H1 (cell line): ENCODE measurements around the gene FMNL2. TPM values are rescaled to one million over a fixed set of nuclear protein-coding genes. Genes with fewer than 3 reads are reported as not detected.

Experiments
- polyA plus RNA-seq, 7 experiments: library from polyadenylated mRNA; depleted of rRNA in 3 of 7; stranded (reverse) in 5 of 7; unstranded in 2 of 7; fragments of >200 nt in 5 of 7; fragments of 200-250 nt in 2 of 7; gene quantifications; 1 replicate in 5 of 7; 2 replicates in 1 of 7; 4 replicates in 1 of 7; pipeline versions ENCODE4 v1.2.1 to v1.2.3, GENCODE V29; 2011 to 2013; ENCODE audit warnings: missing spikeins in 2 of 7, mixed read lengths in 2 of 7
- total RNA-seq: library from RNA; stranded (reverse); fragmentation: NEBNext Ultra II Directional; extraction: Animal tissue kit (Norgen Biotek cat#: 25700); gene quantifications from 2 replicates; pipeline ENCODE4 v1.2.1, GENCODE V29; 2021
- TF ChIP-seq, protein P1 (sequence below): fragments of 300-600 bp; sonication (generic); IDR thresholded peaks from 2 replicates; pipeline ENCODE4 v1.7.1; 2012; ENCODE audit warnings: low read length, moderate library complexity, mild to moderate bottlenecking, inconsistent platforms; ENCODE audit not compliant: insufficient replicate concordance

The FMNL2 gene
- total and polyA plus RNA-seq, 2 of the 8 experiments (the other 6 are each of a cell fraction or from before 2014, with no cell fraction given): 15.5 to 45.1 TPM

GRCh38 chr2:152376968-152377367 lies 42.0 kb downstream of the FMNL2 start (continued):
- TF ChIP-seq, protein P1, sequence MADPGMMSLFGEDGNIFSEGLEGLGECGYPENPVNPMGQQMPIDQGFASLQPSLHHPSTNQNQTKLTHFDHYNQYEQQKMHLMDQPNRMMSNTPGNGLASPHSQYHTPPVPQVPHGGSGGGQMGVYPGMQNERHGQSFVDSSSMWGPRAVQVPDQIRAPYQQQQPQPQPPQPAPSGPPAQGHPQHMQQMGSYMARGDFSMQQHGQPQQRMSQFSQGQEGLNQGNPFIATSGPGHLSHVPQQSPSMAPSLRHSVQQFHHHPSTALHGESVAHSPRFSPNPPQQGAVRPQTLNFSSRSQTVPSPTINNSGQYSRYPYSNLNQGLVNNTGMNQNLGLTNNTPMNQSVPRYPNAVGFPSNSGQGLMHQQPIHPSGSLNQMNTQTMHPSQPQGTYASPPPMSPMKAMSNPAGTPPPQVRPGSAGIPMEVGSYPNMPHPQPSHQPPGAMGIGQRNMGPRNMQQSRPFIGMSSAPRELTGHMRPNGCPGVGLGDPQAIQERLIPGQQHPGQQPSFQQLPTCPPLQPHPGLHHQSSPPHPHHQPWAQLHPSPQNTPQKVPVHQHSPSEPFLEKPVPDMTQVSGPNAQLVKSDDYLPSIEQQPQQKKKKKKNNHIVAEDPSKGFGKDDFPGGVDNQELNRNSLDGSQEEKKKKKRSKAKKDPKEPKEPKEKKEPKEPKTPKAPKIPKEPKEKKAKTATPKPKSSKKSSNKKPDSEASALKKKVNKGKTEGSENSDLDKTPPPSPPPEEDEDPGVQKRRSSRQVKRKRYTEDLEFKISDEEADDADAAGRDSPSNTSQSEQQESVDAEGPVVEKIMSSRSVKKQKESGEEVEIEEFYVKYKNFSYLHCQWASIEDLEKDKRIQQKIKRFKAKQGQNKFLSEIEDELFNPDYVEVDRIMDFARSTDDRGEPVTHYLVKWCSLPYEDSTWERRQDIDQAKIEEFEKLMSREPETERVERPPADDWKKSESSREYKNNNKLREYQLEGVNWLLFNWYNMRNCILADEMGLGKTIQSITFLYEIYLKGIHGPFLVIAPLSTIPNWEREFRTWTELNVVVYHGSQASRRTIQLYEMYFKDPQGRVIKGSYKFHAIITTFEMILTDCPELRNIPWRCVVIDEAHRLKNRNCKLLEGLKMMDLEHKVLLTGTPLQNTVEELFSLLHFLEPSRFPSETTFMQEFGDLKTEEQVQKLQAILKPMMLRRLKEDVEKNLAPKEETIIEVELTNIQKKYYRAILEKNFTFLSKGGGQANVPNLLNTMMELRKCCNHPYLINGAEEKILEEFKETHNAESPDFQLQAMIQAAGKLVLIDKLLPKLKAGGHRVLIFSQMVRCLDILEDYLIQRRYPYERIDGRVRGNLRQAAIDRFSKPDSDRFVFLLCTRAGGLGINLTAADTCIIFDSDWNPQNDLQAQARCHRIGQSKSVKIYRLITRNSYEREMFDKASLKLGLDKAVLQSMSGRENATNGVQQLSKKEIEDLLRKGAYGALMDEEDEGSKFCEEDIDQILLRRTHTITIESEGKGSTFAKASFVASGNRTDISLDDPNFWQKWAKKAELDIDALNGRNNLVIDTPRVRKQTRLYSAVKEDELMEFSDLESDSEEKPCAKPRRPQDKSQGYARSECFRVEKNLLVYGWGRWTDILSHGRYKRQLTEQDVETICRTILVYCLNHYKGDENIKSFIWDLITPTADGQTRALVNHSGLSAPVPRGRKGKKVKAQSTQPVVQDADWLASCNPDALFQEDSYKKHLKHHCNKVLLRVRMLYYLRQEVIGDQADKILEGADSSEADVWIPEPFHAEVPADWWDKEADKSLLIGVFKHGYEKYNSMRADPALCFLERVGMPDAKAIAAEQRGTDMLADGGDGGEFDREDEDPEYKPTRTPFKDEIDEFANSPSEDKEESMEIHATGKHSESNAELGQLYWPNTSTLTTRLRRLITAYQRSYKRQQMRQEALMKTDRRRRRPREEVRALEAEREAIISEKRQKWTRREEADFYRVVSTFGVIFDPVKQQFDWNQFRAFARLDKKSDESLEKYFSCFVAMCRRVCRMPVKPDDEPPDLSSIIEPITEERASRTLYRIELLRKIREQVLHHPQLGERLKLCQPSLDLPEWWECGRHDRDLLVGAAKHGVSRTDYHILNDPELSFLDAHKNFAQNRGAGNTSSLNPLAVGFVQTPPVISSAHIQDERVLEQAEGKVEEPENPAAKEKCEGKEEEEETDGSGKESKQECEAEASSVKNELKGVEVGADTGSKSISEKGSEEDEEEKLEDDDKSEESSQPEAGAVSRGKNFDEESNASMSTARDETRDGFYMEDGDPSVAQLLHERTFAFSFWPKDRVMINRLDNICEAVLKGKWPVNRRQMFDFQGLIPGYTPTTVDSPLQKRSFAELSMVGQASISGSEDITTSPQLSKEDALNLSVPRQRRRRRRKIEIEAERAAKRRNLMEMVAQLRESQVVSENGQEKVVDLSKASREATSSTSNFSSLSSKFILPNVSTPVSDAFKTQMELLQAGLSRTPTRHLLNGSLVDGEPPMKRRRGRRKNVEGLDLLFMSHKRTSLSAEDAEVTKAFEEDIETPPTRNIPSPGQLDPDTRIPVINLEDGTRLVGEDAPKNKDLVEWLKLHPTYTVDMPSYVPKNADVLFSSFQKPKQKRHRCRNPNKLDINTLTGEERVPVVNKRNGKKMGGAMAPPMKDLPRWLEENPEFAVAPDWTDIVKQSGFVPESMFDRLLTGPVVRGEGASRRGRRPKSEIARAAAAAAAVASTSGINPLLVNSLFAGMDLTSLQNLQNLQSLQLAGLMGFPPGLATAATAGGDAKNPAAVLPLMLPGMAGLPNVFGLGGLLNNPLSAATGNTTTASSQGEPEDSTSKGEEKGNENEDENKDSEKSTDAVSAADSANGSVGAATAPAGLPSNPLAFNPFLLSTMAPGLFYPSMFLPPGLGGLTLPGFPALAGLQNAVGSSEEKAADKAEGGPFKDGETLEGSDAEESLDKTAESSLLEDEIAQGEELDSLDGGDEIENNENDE: no peak
